Measurements from ENCODE around the gene GABBR2.
"Not testable (repeated sequence)": the region's sequence is repeated elsewhere in the genome, so short reads cannot be mapped to it uniquely, and the experiment has no call there.

Gene GABBR2

DNA sequence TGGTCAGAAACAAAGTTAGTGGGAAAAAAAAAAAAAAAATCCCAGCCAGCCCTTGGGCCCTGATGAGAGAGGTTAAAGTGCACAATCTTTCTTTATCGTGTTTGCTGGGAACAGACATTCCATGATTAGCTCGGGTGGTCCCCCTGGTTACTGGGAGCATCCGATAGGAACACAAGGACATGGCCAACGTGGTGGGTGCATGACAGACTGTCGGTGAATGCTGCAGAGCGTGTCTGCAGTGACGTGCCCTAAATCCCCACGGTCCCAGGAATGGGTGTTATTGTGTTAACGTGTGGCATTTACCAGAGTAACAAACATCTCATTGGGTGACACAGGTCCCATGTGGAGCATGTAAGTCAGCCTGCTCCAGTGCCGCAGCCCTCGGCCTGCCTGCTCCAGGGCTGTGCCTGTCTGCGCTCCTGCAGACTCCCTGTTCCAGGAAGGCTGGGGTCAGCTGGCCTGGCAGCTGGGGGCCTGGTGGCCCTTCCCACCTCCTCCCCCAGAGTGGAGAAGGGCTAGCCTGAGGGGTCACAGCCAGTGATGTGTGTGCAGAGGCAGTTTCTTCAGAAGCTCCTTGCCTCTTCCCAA, 419.0 kb downstream of the GABBR2 start:
- DNase-seq (ENCODE audit: low read depth) = no peak

DNA sequence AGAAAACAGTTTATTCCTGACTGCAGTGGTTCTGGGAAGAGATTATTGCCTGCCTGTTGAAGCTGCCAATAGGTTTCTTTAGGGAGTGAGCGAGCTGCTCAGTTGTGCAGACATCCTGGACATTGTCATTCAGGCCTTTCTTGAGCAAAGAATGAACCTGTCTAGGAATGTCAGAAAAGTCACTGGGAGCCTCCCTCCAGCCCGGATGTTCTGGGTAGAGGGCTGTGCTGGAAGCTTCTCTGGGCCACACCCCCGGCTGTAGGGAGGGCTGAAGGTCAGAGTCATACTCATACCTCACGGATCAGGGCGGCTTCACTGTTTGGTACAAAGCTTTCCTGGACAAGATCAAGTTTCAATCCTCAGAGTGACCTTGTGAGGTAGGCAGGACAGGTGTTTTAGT, 419.9 kb downstream of the GABBR2 start:
- no peak for DNase-seq (ENCODE audit: low read depth)

DNA sequence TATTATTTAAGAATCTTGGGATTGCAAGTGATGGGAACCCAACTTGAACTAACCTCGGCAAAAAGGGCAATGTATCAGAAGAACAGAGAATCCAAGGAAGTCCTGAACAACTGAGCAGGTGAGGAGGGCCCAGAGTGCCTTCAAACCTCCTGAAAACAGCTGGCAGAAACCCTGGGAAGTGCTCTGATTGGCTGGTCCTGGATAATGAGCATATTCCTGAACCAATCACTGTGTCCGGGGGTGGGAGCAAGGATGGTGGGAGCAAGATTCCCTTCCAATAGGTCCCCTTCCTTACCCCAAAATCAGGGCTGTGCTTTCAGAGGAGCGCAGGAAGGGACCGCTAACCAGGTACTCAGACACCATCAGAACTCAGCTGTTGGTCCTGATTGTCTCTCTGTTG, 421.4 kb downstream of the GABBR2 start:
- DNase-seq (ENCODE audit: low read depth) = no peak

DNA sequence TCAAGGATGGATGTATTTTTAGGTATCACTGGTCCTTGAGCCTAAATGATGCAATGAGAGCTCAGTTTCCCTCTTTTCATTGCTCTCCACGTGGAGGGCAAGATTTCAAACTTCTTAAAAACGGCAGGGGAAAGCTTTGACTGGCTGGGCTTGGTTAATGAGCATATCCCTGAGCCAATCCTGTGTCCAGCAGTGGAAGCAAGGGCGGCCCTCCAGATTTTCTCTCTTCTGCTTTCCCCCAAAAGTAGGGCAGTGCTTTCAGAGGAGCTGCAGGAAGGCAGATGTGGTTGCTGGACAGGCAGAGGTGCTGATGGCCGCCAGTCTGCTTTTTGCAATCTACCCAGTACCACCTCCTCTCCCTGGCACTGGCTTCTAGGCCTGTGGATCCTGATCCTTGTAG, 423.3 kb downstream of the GABBR2 start:
- no peak for DNase-seq (ENCODE audit: low read depth)

DNA sequence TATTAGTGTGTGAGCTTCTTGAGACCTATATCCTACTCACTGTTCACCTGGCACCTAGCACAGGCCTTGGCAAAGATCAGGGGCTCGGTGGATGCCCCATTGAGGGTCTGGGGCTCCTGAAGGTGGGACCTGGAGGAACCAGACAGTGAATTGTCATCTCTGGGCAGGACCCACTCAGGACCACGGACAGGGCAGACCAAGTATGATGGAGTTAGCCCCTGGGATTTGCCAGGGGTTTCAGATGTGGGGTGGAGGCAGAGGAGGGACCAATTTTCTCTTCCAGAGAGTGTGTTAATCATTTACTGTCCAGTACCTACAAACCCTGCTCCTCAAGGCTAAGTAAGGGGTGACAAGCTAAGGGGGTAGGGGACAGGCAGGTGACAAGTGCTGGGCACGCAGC, 424.0 kb downstream of the GABBR2 start:
- no peak for DNase-seq (ENCODE audit: low read depth)

DNA sequence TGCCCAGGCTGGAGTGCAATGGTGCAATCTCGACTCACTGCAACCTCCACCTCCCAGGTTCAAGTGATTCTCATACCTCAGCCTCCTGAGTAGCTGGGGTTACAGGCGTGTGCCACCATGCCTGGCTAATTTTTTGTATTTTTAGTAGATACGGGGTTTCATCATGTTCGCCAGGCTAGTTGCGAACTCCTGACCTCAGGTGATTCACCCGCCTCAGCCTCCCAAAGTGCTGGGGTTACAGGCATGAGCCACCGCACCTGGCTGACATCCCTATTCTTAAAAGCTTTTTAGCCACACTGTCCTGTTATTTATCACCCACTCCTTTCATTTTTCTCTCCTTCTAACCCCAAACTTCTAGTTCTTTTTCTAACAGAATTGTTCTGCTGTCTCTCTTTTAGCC, 425.6 kb downstream of the GABBR2 start:
- DNase-seq (ENCODE audit: low read depth) = not testable (repeated sequence)

DNA sequence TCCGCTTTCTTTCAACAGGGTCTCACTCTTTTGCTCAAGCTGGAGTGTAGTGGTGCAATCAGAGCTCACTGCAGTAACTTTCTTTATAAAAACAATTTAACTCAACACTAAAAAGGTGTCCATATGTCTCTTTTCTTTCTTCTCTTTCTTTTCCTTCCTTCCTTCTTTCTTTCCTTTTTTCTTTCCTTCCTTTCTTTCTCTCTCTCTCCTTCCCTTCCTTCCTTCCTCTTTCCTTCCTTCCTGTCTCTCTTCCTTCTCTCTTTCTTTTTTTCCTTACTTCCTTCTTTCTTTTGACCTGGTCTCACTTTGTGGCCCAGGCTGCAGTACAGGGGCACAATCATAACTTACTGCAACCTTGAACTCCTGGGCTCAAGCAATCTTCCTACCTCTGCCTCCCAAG, 427.5 kb downstream of the GABBR2 start:
- no peak for DNase-seq (ENCODE audit: low read depth)

DNA sequence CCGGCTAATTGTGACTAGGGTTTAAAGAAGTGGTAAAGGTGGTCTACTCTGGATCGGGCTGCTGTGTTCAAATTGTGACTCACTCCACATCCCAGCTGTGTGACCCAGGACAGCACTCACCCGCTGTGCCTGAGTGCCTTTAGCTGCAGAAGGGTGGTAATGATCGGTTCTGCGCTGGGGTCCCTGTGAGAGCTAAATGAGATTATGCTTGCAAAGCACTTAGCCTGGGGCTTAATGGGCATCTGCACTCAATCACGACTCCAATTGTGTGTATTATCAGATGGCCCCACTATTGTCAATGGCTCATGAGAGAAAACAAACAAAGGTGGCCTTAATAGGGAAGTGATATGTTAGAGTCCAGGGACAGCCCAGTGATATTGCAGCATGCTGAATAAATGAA, 428.2 kb downstream of the GABBR2 start:
- DNase-seq (ENCODE audit: low read depth) = no peak

DNA sequence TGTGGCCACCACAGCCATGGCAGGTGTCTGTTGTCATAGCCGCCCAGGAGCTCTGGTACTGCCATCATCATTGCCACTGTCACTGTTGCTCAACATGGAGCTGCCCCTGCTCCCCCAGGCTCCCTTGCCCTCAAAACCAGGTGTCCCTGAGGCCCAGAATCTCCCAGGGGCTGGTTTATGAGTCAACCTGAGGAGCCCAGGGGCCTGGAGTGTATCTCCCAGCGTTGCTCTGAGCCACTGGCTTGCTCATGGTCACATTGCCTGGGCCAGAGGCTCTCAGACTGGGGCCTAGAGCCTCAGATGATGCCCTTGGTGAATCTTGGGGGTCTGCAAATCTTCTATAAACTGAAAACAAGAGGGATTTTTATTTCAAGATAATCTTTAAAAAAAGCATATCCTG, 428.6 kb downstream of the GABBR2 start:
- DNase-seq (ENCODE audit: low read depth) = no peak

DNA sequence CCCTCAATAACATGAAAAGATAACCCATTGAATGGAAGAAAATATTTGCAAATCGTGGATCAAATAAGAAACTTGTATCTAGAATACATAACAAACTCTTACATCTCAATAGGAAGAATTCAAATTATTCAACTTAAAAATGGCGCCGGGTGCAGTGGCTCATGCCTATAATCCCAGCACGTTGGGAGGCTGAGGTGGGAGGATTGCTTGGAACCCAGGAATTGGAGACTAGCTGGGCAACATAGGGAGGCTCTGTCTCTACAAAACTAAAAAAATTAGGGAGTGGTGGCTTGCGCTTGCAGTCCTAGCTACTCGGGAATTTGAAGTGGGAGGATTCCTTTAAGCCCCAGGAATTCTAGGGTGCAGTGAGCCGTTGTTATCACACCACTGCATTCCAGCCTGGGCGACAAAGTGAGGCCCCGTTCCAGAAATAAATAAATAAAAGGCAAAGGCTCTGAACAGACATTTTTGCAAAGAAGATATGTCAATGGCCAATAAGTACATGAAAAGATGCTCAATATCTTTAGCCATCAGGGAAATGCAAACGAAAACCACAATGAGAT, 431.7 kb downstream of the GABBR2 start:
- no peak for DNase-seq (ENCODE audit: low read depth)

DNA sequence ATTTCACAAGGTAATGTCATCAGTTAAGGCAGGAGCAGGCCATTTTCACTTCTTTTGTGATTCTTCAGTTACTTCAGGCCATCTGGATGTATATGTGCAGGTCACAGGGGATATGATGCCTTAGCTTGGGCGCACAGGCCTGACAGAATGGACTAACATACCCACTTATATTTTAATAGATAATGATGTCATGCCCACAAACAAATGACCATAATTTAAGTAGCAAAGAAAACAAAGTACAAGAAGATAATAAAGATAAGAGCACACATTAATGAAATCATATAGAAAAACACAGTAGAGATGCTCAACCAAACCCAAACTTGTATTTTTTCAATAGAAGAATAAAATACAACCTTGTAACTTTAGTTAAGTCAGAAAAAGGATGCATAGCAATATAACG, 433.6 kb downstream of the GABBR2 start:
- no peak for DNase-seq (ENCODE audit: low read depth)

DNA sequence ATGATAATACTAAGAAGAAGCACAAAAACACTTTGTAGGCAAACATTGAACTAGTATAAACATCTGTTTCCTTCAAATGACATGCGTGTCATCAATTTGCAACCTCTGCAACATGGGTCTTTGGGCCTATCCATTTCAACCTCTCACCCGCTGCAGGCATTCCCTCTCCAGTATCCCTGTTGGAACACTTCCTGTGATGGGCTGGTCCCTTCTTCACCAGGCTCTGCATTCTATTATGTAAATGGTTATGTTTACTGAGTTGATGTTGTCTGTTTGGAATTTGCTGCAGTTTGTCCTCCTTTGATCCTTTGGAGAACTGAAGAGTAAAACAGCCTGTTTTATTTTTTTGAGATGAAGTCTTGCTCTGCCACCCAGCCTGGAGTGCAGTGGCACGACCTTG, 436.7 kb downstream of the GABBR2 start:
- no peak for DNase-seq (ENCODE audit: low read depth)

DNA sequence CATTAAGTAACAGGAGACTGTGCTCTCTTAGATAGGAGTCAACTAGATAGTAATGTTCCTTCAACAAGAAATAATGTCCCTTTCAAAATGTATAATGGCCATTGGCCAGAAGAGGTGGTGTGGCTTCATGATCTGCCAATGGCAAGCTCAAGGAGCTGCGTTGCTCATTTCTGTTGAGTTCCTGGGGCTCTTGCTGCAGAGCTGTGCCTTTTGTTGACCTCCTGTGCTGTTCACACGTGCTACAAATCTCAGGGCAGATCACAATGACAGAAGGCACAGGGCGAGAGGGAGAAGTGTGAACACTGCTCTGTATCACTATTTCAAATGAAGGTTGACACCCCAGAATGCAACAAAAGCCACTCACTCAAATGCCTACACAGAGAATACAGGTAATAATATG, 437.3 kb downstream of the GABBR2 start:
- no peak for DNase-seq (ENCODE audit: low read depth)

DNA sequence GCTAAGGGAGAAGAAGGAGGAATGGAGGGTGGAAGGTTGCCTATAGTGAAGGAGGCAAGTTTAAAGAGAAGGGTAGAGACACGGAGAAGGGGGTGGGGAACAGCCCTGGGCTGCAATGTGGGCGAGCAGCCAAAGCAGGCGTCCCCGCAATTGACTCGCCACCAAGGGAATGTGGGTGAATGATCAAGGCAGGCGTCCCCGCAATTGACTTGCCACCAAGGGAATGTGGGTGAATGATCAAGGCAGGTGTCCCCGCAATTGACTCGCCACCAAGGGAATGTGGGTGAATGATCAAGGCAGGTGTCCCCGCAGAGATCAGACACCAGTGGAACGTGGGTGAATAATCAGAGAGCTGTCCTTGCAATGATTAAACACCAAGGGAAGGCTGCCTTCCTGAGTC, 438.5 kb downstream of the GABBR2 start:
- DNase-seq (ENCODE audit: low read depth) = not testable (repeated sequence)

DNA sequence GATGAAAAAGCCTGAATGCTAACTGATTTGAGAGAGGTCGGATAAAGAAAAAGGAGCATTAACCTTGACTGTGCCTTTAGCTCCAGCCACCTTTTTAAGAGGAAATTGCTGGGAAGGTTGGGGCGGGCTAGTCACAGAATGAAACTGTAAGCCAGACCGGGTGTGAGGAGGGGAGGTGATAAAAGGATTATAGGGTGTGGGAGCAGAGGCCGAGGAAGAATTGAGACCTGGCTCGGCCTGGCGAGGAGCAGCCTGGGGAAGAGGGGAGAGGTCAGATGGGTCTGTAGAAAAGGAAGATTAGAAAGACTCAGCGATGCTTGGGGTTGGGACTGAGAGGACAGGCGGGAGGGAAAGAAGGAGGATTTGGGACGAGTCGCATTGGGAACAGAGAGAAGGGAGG, 439.1 kb downstream of the GABBR2 start:
- DNase-seq (ENCODE audit: low read depth) = not testable (repeated sequence)

DNA sequence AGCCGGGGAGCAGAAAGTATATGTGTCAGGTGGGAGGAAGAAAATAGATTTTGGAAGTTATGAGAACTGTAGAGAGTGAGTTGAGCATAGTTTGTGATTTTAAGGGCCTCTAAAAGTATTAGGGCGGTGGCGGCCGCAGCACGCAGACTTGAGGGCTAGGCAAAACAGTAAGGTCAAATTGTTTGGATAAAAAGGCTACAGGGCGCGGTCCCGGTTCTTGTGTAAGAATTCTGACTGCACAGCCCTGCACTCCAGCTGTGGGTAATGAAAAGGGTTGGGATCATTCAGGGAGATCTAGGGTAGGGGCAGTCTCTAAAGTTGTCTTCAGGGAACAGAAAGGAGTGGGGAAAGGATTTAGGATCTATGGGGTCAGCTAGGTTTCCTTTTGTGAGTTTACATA, 441.2 kb downstream of the GABBR2 start:
- not testable (repeated sequence) for DNase-seq (ENCODE audit: low read depth)

DNA sequence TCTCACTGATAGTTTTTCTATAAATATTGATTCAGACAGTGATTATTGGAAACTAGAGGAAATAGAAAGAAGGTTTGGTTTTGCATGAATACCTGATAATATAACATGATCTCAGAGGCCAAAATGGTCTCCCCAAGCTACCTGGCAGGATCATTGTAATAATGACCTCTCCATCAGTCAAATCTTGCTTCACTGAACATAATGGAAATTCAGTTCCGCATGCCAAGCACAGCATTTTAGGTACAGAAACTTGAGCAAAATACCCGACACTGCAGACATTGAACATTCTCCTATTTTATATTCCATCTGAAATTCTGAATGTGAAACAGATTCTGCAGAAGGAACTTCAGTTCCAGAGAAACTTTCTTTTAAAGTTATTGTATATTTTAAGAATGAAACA, 444.2 kb downstream of the GABBR2 start:
- no peak for DNase-seq (ENCODE audit: low read depth)

DNA sequence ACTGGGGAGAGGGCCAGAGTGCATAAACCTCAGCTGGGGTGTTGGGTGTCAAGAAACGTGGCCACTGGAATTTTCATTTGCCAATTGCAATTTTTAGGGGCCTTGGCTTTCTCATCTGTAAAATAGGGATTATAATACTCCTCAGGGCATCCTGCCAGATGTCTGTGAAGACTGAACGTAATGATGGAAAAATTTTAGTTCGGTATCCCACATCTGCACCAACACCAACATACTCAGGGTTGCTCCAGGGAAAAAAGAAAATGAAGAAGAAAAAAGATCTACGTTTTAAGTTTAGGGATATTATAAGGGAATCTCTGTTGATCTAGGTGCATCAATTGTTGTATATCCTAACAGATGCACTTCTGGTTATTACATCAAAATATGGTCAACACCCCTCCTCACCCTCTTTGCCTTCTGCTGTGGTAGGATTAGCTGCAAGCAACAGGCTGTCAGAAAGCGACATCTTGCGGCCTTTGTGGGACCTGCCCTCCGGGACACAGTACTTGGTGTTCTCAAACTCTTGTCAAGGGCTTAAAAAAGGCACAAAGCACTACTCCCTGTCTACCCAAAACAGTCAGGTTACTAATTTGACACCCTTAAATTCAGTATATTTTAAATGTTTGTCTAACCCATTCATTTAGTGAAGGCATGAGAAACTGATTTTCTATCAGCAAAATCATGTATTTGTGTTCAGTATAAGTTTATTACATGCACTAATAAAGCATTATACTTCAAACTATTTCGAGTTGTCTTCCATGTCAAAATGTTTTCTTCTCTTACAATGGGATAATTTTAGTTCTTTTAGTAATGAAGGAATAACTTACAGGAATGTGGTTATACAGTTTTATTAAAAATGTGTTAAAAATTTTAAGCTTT, 445.0 kb downstream of the GABBR2 start:
- DNase-seq (ENCODE audit: low read depth) = peak; percentile 74

DNA sequence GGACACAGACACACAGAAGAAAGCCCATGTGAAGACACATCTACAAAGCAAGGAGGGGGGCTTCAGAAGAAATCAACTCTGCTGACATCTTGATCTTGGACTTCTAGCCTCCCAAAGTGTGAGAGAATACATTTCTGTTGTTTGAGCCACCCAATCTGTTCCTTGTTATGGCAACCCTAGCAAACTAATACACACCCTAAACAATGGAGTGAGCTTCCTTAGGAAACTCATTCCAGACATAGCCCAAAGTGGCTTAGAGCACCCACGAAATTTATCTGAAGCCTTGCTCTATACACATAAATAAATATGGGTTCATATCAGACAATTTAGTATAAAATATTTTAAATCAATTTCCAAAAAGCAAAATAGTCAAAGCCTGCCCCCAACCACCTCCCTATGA, 445.7 kb downstream of the GABBR2 start:
- DNase-seq (ENCODE audit: low read depth) = no peak

DNA sequence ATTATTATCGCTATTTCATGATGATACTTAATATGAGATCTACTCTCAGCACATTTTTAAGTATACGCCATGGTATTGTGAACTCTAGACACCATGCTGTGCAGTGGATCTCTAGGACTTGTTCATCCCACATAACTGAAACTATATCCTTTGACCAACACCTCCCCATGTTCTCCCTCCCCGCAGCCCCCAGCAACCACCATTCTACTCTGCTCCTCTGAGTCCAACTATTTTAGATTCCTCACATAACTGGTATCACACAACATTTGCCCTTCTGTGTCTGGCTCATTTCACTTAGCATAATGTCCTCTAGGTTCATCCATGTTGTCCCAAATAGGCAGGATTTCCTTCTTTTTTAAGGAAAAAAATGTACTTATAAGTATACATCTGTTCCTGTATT, 446.7 kb downstream of the GABBR2 start:
- no peak for DNase-seq (ENCODE audit: low read depth)

DNA sequence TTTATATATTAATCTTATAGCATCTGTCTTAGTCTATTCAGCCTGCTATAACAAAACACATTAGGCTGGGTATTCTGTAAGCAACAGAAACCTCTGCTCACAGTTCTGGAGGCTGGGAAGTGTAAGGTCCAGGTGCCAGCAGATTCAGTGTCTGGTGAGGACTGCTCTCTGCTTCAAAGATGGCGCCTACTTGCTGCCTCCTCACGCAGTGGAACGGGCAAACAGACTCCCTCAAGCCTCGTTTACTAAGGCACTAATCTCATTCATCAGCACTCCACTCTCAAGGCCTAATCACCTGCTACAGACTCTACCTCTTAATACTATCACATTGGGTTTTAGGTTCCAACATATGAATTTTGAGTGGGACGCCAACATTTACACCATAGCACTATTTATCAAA, 448.1 kb downstream of the GABBR2 start:
- DNase-seq (ENCODE audit: low read depth) = no peak

DNA sequence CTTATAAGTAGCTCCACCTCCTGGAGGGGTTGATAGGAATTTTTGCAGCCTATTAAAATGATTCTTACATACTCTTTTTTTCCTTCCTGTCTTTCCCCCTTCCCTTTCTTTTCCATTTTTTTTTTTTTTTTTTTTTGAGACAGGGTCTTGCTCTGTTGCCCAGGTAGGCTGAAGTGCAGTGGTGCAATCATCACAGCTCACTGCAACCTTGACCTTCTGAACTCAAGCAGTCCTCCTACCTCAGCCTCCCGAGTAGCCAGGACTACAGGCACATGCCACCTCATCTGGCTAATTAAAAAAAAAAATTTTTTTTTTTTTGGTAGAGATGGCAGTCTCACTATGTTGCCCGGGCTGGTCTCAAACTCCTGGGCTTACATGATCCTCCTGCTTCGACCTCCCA, 448.9 kb downstream of the GABBR2 start:
- no peak for DNase-seq (ENCODE audit: low read depth)

DNA sequence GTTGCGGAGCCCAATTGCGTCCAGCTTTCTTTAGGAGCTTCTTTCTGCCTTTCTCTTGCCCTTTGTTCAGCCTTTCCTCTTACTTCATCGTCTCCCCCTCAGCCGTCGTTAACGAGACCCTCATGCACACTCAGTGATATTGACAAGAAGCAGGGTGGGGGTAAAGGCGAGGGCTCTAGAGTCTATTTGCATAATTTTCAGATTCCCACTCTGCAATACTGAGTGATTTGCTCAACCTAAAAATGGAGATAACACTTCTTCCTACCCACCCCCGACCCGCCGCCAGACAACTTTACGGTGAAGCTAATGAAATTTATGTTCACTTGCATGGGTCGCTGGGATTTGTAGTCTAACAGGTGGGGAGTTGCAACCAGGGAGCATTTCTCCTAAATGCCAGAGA, 452.0 kb downstream of the GABBR2 start:
- DNase-seq (ENCODE audit: low read depth) = peak; percentile 23

Data from activated T-cell treated with anti-CD3 and anti-CD28 coated beads for 1 hour (primary cell).